IMR-90 (cell line): ENCODE data around the gene SPPL3. TPM values are rescaled to one million over a fixed set of nuclear protein-coding genes. Genes with fewer than 3 reads are reported as not detected.
"Not testable (repeated sequence)": the region's sequence is repeated elsewhere in the genome, so short reads cannot be mapped to it uniquely, and the experiment has no call there.

ENCODE experiments used
- ATAC-seq: fragments of 200-7000 bp; cut with Tn5 transposase; 2 replicates; pipeline ENCODE4 v1.9.1; 2020; ENCODE audit warnings: low read depth, mild to moderate bottlenecking, moderate library complexity
- BruUV-seq: library from RNA; stranded (reverse); fragments of 400-500 nt; replicated peaks from 2 replicates; lab custom pipeline; 2021; lab: Mats Ljungman, UMichigan
- CTCF ChIA-PET: fragments of 300-600 bp; formaldehyde crosslinking; extraction: SDS; loops from one replicate; lab custom pipeline; 2021; ENCODE audit warnings: antibody characterized with exemption; lab: Yijun Ruan, JAX
- POLR2A ChIA-PET: fragments of 300-600 bp; sonication (Branson Sonifier 250); formaldehyde crosslinking; loops from one replicate; lab custom pipeline; 2022; ENCODE audit warnings: antibody characterized with exemption; ENCODE audit not compliant: unreplicated experiment; lab: Charles Lee
- DNase-seq: peaks from one replicate; pipeline ENCODE4 v3.0.0; 2013
- H2AFZ ChIP-seq: replicated peaks from 2 replicates; pipeline ENCODE3; 2013; ENCODE audit warnings: low read length, mild to moderate bottlenecking; ENCODE audit not compliant: poor library complexity
- H2AK5ac ChIP-seq: 2 replicates; pipeline ENCODE4 v1.6.1; 2013; ENCODE audit warnings: low read depth, low read length, inconsistent platforms
- H2AK9ac ChIP-seq: replicated peaks from 2 replicates; pipeline ENCODE3; 2013; ENCODE audit warnings: mild to moderate bottlenecking, low read depth, low read length, moderate library complexity; ENCODE audit not compliant: poor library complexity
- H2BK120ac ChIP-seq: 2 replicates; pipeline ENCODE4 v1.6.1; 2013; ENCODE audit warnings: low read depth, low read length, inconsistent platforms
- H2BK15ac ChIP-seq: 3 replicates; pipeline ENCODE4 v1.6.1; 2013; ENCODE audit warnings: low read depth, low read length, inconsistent platforms
- H2BK20ac ChIP-seq: 2 replicates; pipeline ENCODE4 v1.6.1; 2013; ENCODE audit warnings: low read depth, mild to moderate bottlenecking, inconsistent platforms, low read length, moderate library complexity
- H2BK5ac ChIP-seq: 2 replicates; pipeline ENCODE4 v1.6.1; 2013; ENCODE audit warnings: mild to moderate bottlenecking, low read depth, low read length, inconsistent platforms; ENCODE audit not compliant: poor library complexity, severe bottlenecking
- H3K14ac ChIP-seq: replicated peaks from 2 replicates; pipeline ENCODE4 v1.6.1; 2013; ENCODE audit warnings: low read depth, low read length, inconsistent platforms
- H3K18ac ChIP-seq: 2 replicates; pipeline ENCODE4 v1.6.1; 2013; ENCODE audit warnings: low read depth, low read length, control low read depth
- H3K23ac ChIP-seq: 2 replicates; pipeline ENCODE4 v1.6.1; 2013; ENCODE audit warnings: low read depth, low read length, inconsistent platforms
- H3K27ac ChIP-seq: 2 replicates; pipeline ENCODE4 v1.5.1; 2013; ENCODE audit warnings: mild to moderate bottlenecking, control low read depth, low read length; ENCODE audit not compliant: insufficient read depth
- H3K27me3 ChIP-seq: 2 replicates; pipeline ENCODE4 v1.6.1; 2013; ENCODE audit warnings: low read length; ENCODE audit not compliant: control insufficient read depth, insufficient read depth
- H3K36me3 ChIP-seq: 2 replicates; pipeline ENCODE4 v1.6.1; 2013; ENCODE audit warnings: low read length, mixed read lengths; ENCODE audit not compliant: control insufficient read depth, insufficient read depth
- H3K4ac ChIP-seq: 2 replicates; pipeline ENCODE4 v1.6.1; 2013; ENCODE audit warnings: low read depth, low read length, inconsistent platforms
- H3K4me1 ChIP-seq: 2 replicates; pipeline ENCODE4 v1.6.1; 2013; ENCODE audit warnings: low read length, mixed read lengths; ENCODE audit not compliant: control insufficient read depth, insufficient read depth
- H3K4me2 ChIP-seq: 2 replicates; pipeline ENCODE4 v1.6.1; 2013; ENCODE audit warnings: low read depth, mild to moderate bottlenecking, control low read depth, low read length, moderate library complexity
- H3K4me3 ChIP-seq: 2 replicates; pipeline ENCODE4 v1.5.1; 2013; ENCODE audit warnings: low read depth, mild to moderate bottlenecking, control low read depth, low read length, moderate library complexity; ENCODE audit not compliant: insufficient read depth
- H3K56ac ChIP-seq: 2 replicates; pipeline ENCODE4 v1.6.1; 2013; ENCODE audit warnings: low read length, inconsistent platforms; ENCODE audit not compliant: insufficient read depth; ENCODE audit errors: extremely low read depth
- H3K79me1 ChIP-seq, 2 experiments: 2 replicates each; pipeline ENCODE4 v1.6.1; 2013; ENCODE audit warnings: low read length in 2 of 2, inconsistent platforms in 1 of 2, low read depth in 1 of 2
- H3K9ac ChIP-seq: 2 replicates; pipeline ENCODE4 v1.6.1; 2013; ENCODE audit warnings: low read depth, low read length, control low read depth
- H3K9me1 ChIP-seq: 2 replicates; pipeline ENCODE4 v1.6.1; 2013; ENCODE audit warnings: low read length, inconsistent platforms; ENCODE audit not compliant: insufficient read depth
- H3K9me3 ChIP-seq: 2 replicates; pipeline ENCODE4 v1.6.1; 2013; ENCODE audit warnings: low read length; ENCODE audit not compliant: control insufficient read depth, insufficient read depth
- H4K20me1 ChIP-seq: 2 replicates; pipeline ENCODE4 v1.6.1; 2013; ENCODE audit warnings: low read length, inconsistent platforms; ENCODE audit not compliant: insufficient read depth
- H4K5ac ChIP-seq: 2 replicates; pipeline ENCODE4 v1.6.1; 2013; ENCODE audit warnings: mild to moderate bottlenecking, low read depth, low read length, control low read depth
- H4K8ac ChIP-seq, 2 experiments: 2 replicates each; pipeline ENCODE4 v1.6.1; 2013; ENCODE audit warnings: low read depth in 2 of 2, low read length in 2 of 2, control low read depth in 1 of 2, inconsistent platforms in 1 of 2
- H4K91ac ChIP-seq: 2 replicates; pipeline ENCODE4 v1.6.1; 2013; ENCODE audit warnings: low read depth, low read length, inconsistent platforms; ENCODE audit not compliant: insufficient read depth
- CHD1 ChIP-seq: IDR thresholded peaks from 2 replicates; pipeline ENCODE4 v1.6.1; 2012; ENCODE audit warnings: low read depth, low read length, improper control_type of control experiment
- ELK1 ChIP-seq: fragments of 150-350 bp; IDR thresholded peaks from 2 replicates; pipeline ENCODE4 v1.6.1; 2016; ENCODE audit warnings: low read depth, mild to moderate bottlenecking, low read length, moderate library complexity, borderline replicate concordance
- MXI1 ChIP-seq: IDR thresholded peaks from 2 replicates; pipeline ENCODE4 v1.6.1; 2012; ENCODE audit warnings: low read depth, mild to moderate bottlenecking, low read length, moderate library complexity, borderline replicate concordance
- WGBS, 2 experiments: methylation state at CpG; one replicate each; pipeline versions ENCODE4 v1.1.5 to v1.1.7; 2013; ENCODE audit warnings: missing lambda C conversion rate in 2 of 2; ENCODE audit not compliant: insufficient read length in 1 of 2; ENCODE audit errors: extremely low coverage in 2 of 2; 5-methylcytosine and 5-hydroxymethylcytosine counted together
- dilution Hi-C: fragments of 300-500 bp; cut with HindIII; formaldehyde crosslinking; loops from one replicate; pipeline ENCODE4 v1.14.3; 2018; ENCODE audit warnings: low sequenced_read_pairs; ENCODE audit not compliant: unreplicated experiment
- in situ Hi-C: fragments of 300-500 bp; cut with MboI; formaldehyde crosslinking; loops from 3 replicates; pipeline ENCODE4 v1.14.3; 2019; ENCODE audit warnings: low sequenced_read_pairs, inconsistent platforms, mixed read lengths
- intact Hi-C: fragments of 100-400 bp; cut with micrococcal nuclease; formaldehyde crosslinking; loops from 2 replicates; pipeline ENCODE4 v1.10.0; 2022
- polyA plus RNA-seq, 3 experiments: library from polyadenylated mRNA; depleted of rRNA; stranded (reverse); fragments of >200 nt; gene quantifications; 2 replicates each; pipeline ENCODE4 v1.2.3, GENCODE V29; 2012; ENCODE audit warnings: low replicate concordance in 1 of 3
- total RNA-seq: library from RNA; depleted of rRNA; stranded (reverse); fragments of >200 nt; gene quantifications from 2 replicates; pipeline ENCODE4 v1.2.3, GENCODE V29; 2012

The SPPL3 gene
- total and polyA plus RNA-seq, 2 of the 4 experiments (the other 2 are of a cell fraction) = 1.6 to 18.0 TPM

DNA sequence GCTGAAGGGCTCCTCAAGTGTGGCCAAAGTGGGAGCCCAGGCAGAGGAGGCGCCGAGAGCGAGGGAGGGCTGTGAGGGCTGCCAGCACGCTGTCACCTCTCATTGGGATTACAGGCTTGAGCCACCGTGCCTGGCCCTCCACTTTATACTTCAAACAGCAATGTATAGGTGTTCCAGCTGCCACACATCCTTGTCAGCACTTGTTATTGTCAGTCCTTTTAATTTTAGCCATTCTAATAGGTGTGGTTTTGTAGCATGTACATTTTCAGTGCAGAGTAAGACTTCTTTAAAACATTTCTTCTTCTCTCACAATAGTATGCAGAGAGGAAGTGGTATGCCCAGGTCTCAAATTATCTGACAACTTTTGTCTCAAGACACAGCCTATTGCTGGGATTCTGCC, 46.6 kb upstream of the SPPL3 start (continued):
- no peak for TF ChIP-seq MXI1
- no peak for TF ChIP-seq ELK1
- no peak for TF ChIP-seq CHD1

DNA sequence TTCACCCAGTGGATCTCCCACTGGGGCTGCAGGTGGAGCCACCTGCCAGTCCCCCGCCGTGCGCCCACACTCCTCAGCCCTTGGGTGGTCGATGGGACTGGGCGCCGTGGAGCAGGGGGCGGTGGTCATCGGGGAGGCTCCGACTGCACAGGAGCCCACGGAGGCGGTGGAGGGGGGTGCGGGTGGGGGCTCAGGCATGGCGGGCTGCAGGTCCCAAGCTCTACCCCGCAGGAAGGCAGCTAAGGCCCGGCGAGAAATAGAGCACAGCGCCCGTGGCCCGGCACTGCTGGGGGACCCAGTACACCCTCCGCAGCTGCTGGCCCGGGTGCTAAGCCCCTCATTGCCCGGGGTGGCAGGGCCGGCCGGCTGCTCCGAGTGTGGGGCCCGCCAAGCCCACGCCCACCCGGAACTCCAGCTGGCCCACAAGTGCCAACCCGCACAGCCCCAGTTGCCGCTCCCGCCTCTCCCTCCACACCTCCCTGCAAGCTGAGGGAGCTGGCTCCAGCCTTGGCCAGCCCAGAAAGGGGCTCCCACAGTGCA, 46.2 kb upstream of the SPPL3 start:
- H4K5ac ChIP-seq, H2BK15ac ChIP-seq, H3K4ac ChIP-seq, dilution Hi-C loops, H3K56ac ChIP-seq, H4K8ac ChIP-seq, H3K4me2 ChIP-seq, H3K27me3 ChIP-seq, H4K91ac ChIP-seq, ATAC-seq, H3K23ac ChIP-seq, BruUV-seq, H2AK5ac ChIP-seq, H3K36me3 ChIP-seq, H3K14ac ChIP-seq, H4K20me1 ChIP-seq, H3K4me1 ChIP-seq, H3K9ac ChIP-seq, H3K18ac ChIP-seq, H2BK20ac ChIP-seq, DNase-seq, CTCF ChIA-PET, H2AFZ ChIP-seq, H3K9me3 ChIP-seq, H2AK9ac ChIP-seq, intact Hi-C loops, H3K27ac ChIP-seq, POLR2A ChIA-PET, H2BK120ac ChIP-seq, in situ Hi-C loops, H3K79me1 ChIP-seq, H3K4me3 ChIP-seq, H3K9me1 ChIP-seq, H2BK5ac ChIP-seq: not testable (repeated sequence)
- no CpG with 5 or more reads among the region's 31 CpGs for WGBS, 2 experiments

DNA sequence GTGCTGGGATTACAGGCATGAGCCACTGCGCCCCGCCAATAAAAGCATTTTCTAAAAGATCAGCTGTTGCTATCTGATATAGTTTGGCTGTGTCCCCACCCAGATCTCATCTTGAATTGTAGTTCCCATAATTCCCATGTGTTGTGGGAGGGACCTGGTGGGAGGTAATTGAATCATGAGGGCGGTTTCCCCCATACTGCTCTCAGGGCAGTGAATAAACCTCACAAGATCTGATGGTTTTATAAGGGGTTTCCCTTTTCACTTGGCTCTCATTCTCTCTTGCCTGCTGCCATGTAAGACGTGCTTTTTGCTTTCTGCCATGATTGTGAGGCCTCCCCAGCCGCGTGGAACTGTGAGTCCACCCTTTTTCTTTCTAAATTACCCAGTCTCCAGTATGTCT, 41.4 kb upstream of the SPPL3 start:
- H4K20me1 ChIP-seq, POLR2A ChIA-PET, H3K27ac ChIP-seq, intact Hi-C loops, H3K56ac ChIP-seq, H2BK5ac ChIP-seq, H4K8ac ChIP-seq, H3K4me3 ChIP-seq, H3K14ac ChIP-seq, H3K79me1 ChIP-seq, H3K23ac ChIP-seq, H4K91ac ChIP-seq, H3K9me3 ChIP-seq, H2AK9ac ChIP-seq, ATAC-seq, H2BK120ac ChIP-seq, H3K36me3 ChIP-seq, H3K9ac ChIP-seq, H3K27me3 ChIP-seq, BruUV-seq, H2AK5ac ChIP-seq, H3K9me1 ChIP-seq, H3K18ac ChIP-seq, in situ Hi-C loops, H3K4me2 ChIP-seq, H4K5ac ChIP-seq, H3K4ac ChIP-seq, H2BK15ac ChIP-seq, dilution Hi-C loops, H2BK20ac ChIP-seq, H2AFZ ChIP-seq, DNase-seq, H3K4me1 ChIP-seq: not testable (repeated sequence)
- CTCF ChIA-PET = interaction anchor here (0.6 kb wide), 1 partner anchor 276 kb away, joined by 3 read pairs; no protein-coding TSS in a partner anchor
- 60% methylated on average over 1 of the region's 6 CpGs; no CpG with 5 or more reads in 1 of the 2 experiments for WGBS, 2 experiments
